ENCODE data around the gene SLC39A10.

DNA sequence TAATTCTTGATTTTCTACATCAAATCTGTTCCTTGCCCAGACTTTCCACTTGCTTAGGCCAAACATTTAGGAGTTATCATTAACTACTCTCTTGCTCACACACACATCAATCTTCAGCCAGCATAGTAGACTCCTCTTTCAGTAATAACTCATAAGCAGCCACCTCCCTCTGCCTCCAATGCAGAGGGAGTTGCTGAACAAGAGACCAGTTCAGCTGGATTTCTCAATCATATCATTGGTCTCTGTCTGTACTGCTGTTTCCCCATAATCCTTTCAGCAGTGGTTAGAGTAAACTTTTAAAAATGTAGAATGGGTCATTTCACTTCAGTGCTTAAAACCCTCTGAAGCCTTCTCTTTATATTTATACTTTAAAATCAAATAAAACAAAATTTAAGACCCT, 112.9 kb downstream of the SLC39A10 start:
- TF ChIP-seq, protein P1, sequence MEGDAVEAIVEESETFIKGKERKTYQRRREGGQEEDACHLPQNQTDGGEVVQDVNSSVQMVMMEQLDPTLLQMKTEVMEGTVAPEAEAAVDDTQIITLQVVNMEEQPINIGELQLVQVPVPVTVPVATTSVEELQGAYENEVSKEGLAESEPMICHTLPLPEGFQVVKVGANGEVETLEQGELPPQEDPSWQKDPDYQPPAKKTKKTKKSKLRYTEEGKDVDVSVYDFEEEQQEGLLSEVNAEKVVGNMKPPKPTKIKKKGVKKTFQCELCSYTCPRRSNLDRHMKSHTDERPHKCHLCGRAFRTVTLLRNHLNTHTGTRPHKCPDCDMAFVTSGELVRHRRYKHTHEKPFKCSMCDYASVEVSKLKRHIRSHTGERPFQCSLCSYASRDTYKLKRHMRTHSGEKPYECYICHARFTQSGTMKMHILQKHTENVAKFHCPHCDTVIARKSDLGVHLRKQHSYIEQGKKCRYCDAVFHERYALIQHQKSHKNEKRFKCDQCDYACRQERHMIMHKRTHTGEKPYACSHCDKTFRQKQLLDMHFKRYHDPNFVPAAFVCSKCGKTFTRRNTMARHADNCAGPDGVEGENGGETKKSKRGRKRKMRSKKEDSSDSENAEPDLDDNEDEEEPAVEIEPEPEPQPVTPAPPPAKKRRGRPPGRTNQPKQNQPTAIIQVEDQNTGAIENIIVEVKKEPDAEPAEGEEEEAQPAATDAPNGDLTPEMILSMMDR (IDR thresholded peaks at IDR 0.05): no peak
- TF ChIP-seq POLR2A (IDR thresholded peaks at IDR 0.05): no peak
